HepG2 (cell line): ENCODE measurements around the gene C15orf62. TPM values are rescaled to one million over a fixed set of nuclear protein-coding genes. Genes with fewer than 3 reads are reported as not detected.

ENCODE experiments used
- ATAC-seq: fragments of 200-7000 bp; cut with Tn5 transposase; 3 replicates; pipeline ENCODE4 v1.9.1; 2020; ENCODE audit warnings: mild to moderate bottlenecking, moderate library complexity
- BruUV-seq: library from RNA; stranded (reverse); fragments of 400-500 nt; replicated peaks from 2 replicates; lab custom pipeline; 2021; lab: Mats Ljungman, UMichigan
- CTCF ChIA-PET: fragments of 300-600 bp; formaldehyde crosslinking; extraction: SDS; loops from one replicate; lab custom pipeline; 2021; ENCODE audit warnings: low total read pairs, inconsistent platforms, low intra/inter-chr PET ratio; lab: Yijun Ruan, JAX
- POLR2A ChIA-PET: fragments of 350-600 bp; sonication (Branson Sonifier 250); formaldehyde crosslinking; loops from one replicate; lab custom pipeline; 2020; ENCODE audit warnings: antibody characterized with exemption, inconsistent platforms; lab: Yijun Ruan, JAX
- DNase-seq: peaks from one replicate; pipeline ENCODE4 v3.0.0-alpha.2; 2015; ENCODE audit warnings: low spot score
- FAIRE-seq: peaks from 3 replicates; lab custom pipeline; 2011; peaks lifted over from hg19 to GRCh38; lab: Jason Lieb, UNC
- H2AFZ ChIP-seq: one replicate; pipeline ENCODE4 v1.6.1; 2011; ENCODE audit warnings: low read length, inconsistent platforms
- H3K27ac ChIP-seq: fragments of 300-600 bp; 3 replicates; pipeline ENCODE4 v1.8.0; 2011; ENCODE audit warnings: mixed run types, mild to moderate bottlenecking, mixed read lengths, low read length, inconsistent platforms; ENCODE audit not compliant: insufficient read depth; ENCODE audit errors: extremely low read length
- H3K27me3 ChIP-seq, 2 experiments: fragments of 200-600 bp in 1 of 2; 2 replicates in 1 of 2; 3 replicates in 1 of 2; pipeline versions ENCODE4 v1.6.0 to v1.8.0; 2011; ENCODE audit warnings: low read length in 2 of 2, mild to moderate bottlenecking in 2 of 2, moderate library complexity in 2 of 2, inconsistent platforms in 1 of 2; ENCODE audit not compliant: insufficient read depth in 2 of 2, control insufficient read depth in 1 of 2
- H3K36me3 ChIP-seq, 2 experiments: fragments of 200-600 bp in 1 of 2; replicated peaks in 1 of 2; 2 replicates in 1 of 2; 3 replicates in 1 of 2; pipeline versions ENCODE4 v1.5.1 to v1.8.0; 2011; ENCODE audit warnings: low read length in 2 of 2, inconsistent platforms in 1 of 2; ENCODE audit not compliant: insufficient read depth in 2 of 2, control insufficient read depth in 1 of 2
- H3K4me1 ChIP-seq: 2 replicates; pipeline ENCODE4 v1.5.1; 2012; ENCODE audit warnings: low read length, inconsistent platforms; ENCODE audit not compliant: insufficient read depth
- H3K4me2 ChIP-seq: 2 replicates; pipeline ENCODE4 v1.6.0; 2011; ENCODE audit warnings: low read depth, low read length, inconsistent platforms
- H3K4me3 ChIP-seq, 3 experiments: fragments of 200-600 bp in 1 of 3; sonication (generic), shearing (Covaris generic) in 1 of 3; replicated peaks in 1 of 3; 2 replicates each; pipeline ENCODE4 v1.5.1; 2011 to 2016; ENCODE audit warnings: low read length in 3 of 3, inconsistent platforms in 2 of 3, low read depth in 2 of 3, mild to moderate bottlenecking in 2 of 3, control low read depth in 1 of 3, mixed read lengths in 1 of 3; ENCODE audit not compliant: insufficient read depth in 1 of 3
- H3K79me2 ChIP-seq: one replicate; pipeline ENCODE4 v1.6.1; 2011; ENCODE audit warnings: low read length, inconsistent platforms; ENCODE audit not compliant: insufficient read depth
- H3K9ac ChIP-seq: 2 replicates; pipeline ENCODE4 v1.6.0; 2011; ENCODE audit warnings: mild to moderate bottlenecking, low read depth, low read length, inconsistent platforms; ENCODE audit not compliant: insufficient read depth
- H3K9me3 ChIP-seq: 2 replicates; pipeline ENCODE4 v1.5.1; 2012; ENCODE audit warnings: mild to moderate bottlenecking, low read length
- H4K20me1 ChIP-seq: 2 replicates; pipeline ENCODE4 v1.6.0; 2011; ENCODE audit warnings: inconsistent platforms, mild to moderate bottlenecking, low read length, moderate library complexity; ENCODE audit not compliant: insufficient read depth
- AKAP8 ChIP-seq: sonication (generic); formaldehyde crosslinking; IDR thresholded peaks from 2 replicates; pipeline ENCODE4 v1.5.1; 2020; ENCODE audit warnings: mild to moderate bottlenecking, missing genetic modification reagents
- ATM ChIP-seq: fragments of 450-650 bp; IDR thresholded peaks from 2 replicates; pipeline ENCODE4 v1.7.1; 2017; ENCODE audit warnings: mild to moderate bottlenecking, borderline replicate concordance
- TBX3 ChIP-seq: fragments of 450-650 bp; IDR thresholded peaks from 2 replicates; pipeline ENCODE4 v1.6.1; 2017; ENCODE audit warnings: antibody characterized with exemption, mild to moderate bottlenecking, inconsistent platforms, borderline replicate concordance
- ZBTB37 ChIP-seq: sonication (generic); formaldehyde crosslinking; IDR thresholded peaks from 2 replicates; pipeline ENCODE4 v1.4.0; 2020; ENCODE audit warnings: mild to moderate bottlenecking, missing genetic modification reagents
- WGBS: methylation state at CpG from one replicate; pipeline ENCODE4 v1.1.6; 2017; ENCODE audit warnings: low lambda C conversion rate; 5-methylcytosine and 5-hydroxymethylcytosine counted together
- in situ Hi-C: cut with HindIII; loops from 2 replicates; pipeline ENCODE4 v1.10.0; 2017; ENCODE audit warnings: low pct_unique_long_range_greater_than_20kb; ENCODE audit not compliant: extremely low pct_ligation_motif_present
- intact Hi-C: fragments of 100-400 bp; cut with micrococcal nuclease; formaldehyde crosslinking; loops from one replicate; pipeline ENCODE4 v1.10.0; 2022; ENCODE audit not compliant: unreplicated experiment
- polyA plus RNA-seq, 8 experiments: library from polyadenylated mRNA; depleted of rRNA in 3 of 8; stranded (reverse) in 7 of 8; unstranded in 1 of 8; fragments of >200 nt; fragmentation: Illumina TruSeq in 4 of 8; extraction: Trizol in 4 of 8; gene quantifications; 2 replicates each; pipeline versions ENCODE4 v1.2.1 to v1.2.3, GENCODE V29; 2011 to 2016; ENCODE audit warnings: low read depth in 4 of 8, missing spikeins in 1 of 8, mixed read lengths in 1 of 8; ENCODE audit not compliant: insufficient read depth in 1 of 8
- total RNA-seq, 5 experiments: library from RNA; depleted of rRNA; stranded (reverse); fragments of >200 nt; fragmentation: Illumina TruSeq; extraction: Trizol; gene quantifications; 2 replicates each; pipeline ENCODE4 v1.2.3, GENCODE V29; 2016; ENCODE audit warnings: low read depth in 1 of 5
- TF ChIP-seq, protein P1 (sequence below): sonication (generic); formaldehyde crosslinking; IDR thresholded peaks from 2 replicates; pipeline ENCODE4 v1.4.0; 2020; ENCODE audit warnings: mild to moderate bottlenecking, missing genetic modification reagents, borderline replicate concordance

Gene C15orf62
- total and polyA plus RNA-seq, 2 of the 13 experiments (the other 11 are each of a cell fraction or from before 2014, with no cell fraction given) = 0.51 to 1.1 TPM

- intact Hi-C loops (no loop called here), in situ Hi-C loops (no loop called here)
- Histone ChIP-seq H3K9me3 (no peaks in the 10 kb centered on the region), H4K20me1 (no peaks in the 10 kb centered on the region), H3K4me2 (no peak overlapping the region), H3K27ac (no peak overlapping the region), H3K4me3 (no peak overlapping the region), H3K4me1 (peaks cover 11% of the 10 kb centered on the region), H2AFZ (no peak overlapping the region), H3K9ac (no peak overlapping the region), H3K79me2 (peaks cover 4% of the 10 kb centered on the region), H3K36me3 (peaks cover 15 to 40% of the 10 kb centered on the region in 2 experiments; a peak in 4 of 5 replicates), H3K27me3 (no peaks in the 10 kb centered on the region)
- DNase-seq (no peak), FAIRE-seq (no peak), ATAC-seq (no peak)
- BruUV-seq = no TSS peak
- TF ChIP-seq AKAP8 (CRISPR knock-in tag) (no peak), TBX3 (no peak), ZBTB37 (CRISPR knock-in tag) (no peak), ATM (no peak)
- TF ChIP-seq, protein P1, sequence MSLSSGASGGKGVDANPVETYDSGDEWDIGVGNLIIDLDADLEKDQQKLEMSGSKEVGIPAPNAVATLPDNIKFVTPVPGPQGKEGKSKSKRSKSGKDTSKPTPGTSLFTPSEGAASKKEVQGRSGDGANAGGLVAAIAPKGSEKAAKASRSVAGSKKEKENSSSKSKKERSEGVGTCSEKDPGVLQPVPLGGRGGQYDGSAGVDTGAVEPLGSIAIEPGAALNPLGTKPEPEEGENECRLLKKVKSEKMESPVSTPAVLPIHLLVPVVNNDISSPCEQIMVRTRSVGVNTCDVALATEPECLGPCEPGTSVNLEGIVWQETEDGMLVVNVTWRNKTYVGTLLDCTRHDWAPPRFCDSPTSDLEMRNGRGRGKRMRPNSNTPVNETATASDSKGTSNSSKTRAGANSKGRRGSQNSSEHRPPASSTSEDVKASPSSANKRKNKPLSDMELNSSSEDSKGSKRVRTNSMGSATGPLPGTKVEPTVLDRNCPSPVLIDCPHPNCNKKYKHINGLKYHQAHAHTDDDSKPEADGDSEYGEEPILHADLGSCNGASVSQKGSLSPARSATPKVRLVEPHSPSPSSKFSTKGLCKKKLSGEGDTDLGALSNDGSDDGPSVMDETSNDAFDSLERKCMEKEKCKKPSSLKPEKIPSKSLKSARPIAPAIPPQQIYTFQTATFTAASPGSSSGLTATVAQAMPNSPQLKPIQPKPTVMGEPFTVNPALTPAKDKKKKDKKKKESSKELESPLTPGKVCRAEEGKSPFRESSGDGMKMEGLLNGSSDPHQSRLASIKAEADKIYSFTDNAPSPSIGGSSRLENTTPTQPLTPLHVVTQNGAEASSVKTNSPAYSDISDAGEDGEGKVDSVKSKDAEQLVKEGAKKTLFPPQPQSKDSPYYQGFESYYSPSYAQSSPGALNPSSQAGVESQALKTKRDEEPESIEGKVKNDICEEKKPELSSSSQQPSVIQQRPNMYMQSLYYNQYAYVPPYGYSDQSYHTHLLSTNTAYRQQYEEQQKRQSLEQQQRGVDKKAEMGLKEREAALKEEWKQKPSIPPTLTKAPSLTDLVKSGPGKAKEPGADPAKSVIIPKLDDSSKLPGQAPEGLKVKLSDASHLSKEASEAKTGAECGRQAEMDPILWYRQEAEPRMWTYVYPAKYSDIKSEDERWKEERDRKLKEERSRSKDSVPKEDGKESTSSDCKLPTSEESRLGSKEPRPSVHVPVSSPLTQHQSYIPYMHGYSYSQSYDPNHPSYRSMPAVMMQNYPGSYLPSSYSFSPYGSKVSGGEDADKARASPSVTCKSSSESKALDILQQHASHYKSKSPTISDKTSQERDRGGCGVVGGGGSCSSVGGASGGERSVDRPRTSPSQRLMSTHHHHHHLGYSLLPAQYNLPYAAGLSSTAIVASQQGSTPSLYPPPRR (CRISPR knock-in tag) = no peak
- ChIA-PET CTCF (no interaction called here), POLR2A (no interaction called here)
- 97% methylated on average over 9 of the region's 17 CpGs for WGBS
Measured at GRCh38 chr15:40770147-40770721, 454 bp downstream of the C15orf62 start.
